ENCODE results near the gene SDK1. TPM values are rescaled to one million over a fixed set of nuclear protein-coding genes. Genes with fewer than 3 reads are reported as not detected.
A peak's percentile ranks its signal among the peaks of the same experiment; 100 is the strongest.

The SDK1 gene
- total and polyA plus RNA-seq, 7 experiments from 2014 or later, result 0.07 to 2.5 (median 0.54) TPM

DNA sequence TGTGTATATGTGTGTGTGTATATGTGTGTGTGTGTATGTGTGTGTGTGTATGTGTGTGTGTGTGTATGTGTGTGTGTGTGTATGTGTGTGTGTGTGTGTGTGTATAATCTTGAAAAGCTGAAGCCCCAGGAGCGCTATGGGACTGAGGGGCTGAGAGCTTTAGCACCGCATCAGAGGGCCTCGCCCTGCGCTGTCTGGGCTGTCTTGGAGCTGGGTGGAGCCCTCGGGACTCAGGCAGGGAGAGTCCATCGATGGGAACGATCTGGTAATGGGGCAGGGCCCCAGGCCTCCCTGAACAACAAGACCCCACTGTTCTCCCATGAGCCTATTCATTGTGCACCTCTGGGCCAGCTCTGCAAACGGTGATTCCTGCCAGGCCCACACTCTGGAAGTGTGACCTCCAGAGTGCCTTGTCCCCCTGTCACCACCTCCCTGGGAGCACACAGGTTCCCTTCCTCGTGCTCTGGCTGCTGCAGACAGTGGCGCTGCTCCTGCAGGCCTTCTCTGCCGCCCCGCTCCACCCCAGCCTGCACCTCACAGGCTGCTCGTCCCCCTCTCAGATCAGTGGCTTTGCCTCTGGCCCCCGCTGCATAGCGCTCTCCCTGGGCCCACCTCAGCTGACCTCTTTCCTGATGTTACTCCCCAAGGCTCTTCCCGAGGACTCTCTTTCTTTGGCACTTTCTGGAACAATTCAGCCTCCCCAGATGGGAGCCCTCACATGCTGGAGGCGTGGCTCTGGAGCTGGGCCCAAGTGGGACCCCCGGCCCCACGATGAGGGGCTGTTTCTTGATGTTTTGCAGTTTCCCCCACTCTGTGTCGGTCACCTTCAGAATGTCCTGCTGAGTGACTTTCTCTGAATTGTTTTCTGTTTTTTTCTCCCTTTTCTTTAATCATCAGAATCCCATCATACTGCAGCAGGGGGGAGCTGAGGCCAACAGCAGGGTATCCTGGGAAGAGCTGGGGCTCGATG lies 838.9 kb downstream of the SDK1 start:
- H3K36me3 Mint-ChIP-seq, result no peaks in the 10 kb centered on the region
- H3K27me3 Mint-ChIP-seq, result peaks cover 0 to 11% (median 8%) of the 10 kb centered on the region in 5 donors
- POLR2A ChIA-PET, result no interaction called here
- no peak overlapping the region for H3K27ac Mint-ChIP-seq
- no peak overlapping the region for H3K4me3 Mint-ChIP-seq
- CTCF ChIA-PET, result no interaction called here
- Histone ChIP-seq H3K27ac (ENCODE audit: low read depth, low read length) (no peak overlapping the region), H3K9me3 (ENCODE audit: control insufficient read depth in 2 of 3, low read length in 3 of 3) (no peaks in the 10 kb centered on the region), H3K4me1 (ENCODE audit: control insufficient read depth in 2 of 2, insufficient read depth in 2 of 2, low read length in 2 of 2) (no peaks in the 10 kb centered on the region), H3K4me3 (ENCODE audit: low read length) (no peak overlapping the region), H3K36me3 (ENCODE audit: control insufficient read depth in 2 of 3, insufficient read depth in 3 of 3, low read length in 3 of 3) (no peaks in the 10 kb centered on the region), H3K27me3 (ENCODE audit: control insufficient read depth in 2 of 2, insufficient read depth in 2 of 2, low read length in 2 of 2) (no peaks in the 10 kb centered on the region)
- intact Hi-C loops (cut with micrococcal nuclease), result no loop called here
- no peaks in the 10 kb centered on the region for H3K9me3 Mint-ChIP-seq
- ATAC-seq (no peak), DNase-seq (no peak)
- H3K4me1 Mint-ChIP-seq, result peaks cover 0 to 13% (median 3%) of the 10 kb centered on the region in 7 donors

DNA sequence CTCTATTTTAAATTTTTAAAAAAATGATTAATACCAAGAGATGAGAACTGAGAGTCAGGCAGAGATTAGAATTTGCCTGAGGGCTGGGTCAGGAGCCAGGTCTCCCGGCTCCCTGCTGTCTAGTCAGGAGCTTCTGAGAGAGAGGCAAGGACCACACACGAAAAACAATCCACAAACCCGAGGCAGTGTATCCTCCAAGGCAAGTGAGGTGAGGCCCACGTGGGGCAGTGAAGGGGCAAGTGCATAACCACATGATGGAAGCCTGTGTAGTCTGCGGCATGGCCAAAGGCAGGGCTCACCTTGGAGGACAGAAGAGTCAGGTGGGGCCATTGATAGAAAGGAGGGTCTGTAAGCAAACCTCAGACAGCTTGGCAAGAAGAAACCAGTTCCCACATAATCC lies 839.9 kb downstream of the SDK1 start:
- intact Hi-C loops (cut with micrococcal nuclease), result no loop called here
- Mint-ChIP-seq H3K36me3 (peaks cover 0 to under 1% (median 0%) of the 10 kb centered on the region in 5 donors), H3K9me3 (no peaks in the 10 kb centered on the region), H3K4me3 (no peak overlapping the region), H3K4me1 (peaks cover 0 to 18% (median 3%) of the 10 kb centered on the region in 7 donors), H3K27ac (no peak overlapping the region), H3K27me3 (peaks cover 0 to 11% (median 9%) of the 10 kb centered on the region in 5 donors)
- ATAC-seq (no peak), DNase-seq (no peak)
- Histone ChIP-seq H3K27ac (ENCODE audit: low read depth, low read length) (no peak overlapping the region), H3K9me3 (ENCODE audit: control insufficient read depth in 2 of 3, low read length in 3 of 3) (no peaks in the 10 kb centered on the region), H3K4me1 (ENCODE audit: control insufficient read depth in 2 of 2, insufficient read depth in 2 of 2, low read length in 2 of 2) (no peaks in the 10 kb centered on the region), H3K27me3 (ENCODE audit: control insufficient read depth in 2 of 2, insufficient read depth in 2 of 2, low read length in 2 of 2) (no peaks in the 10 kb centered on the region), H3K36me3 (ENCODE audit: control insufficient read depth in 2 of 3, insufficient read depth in 3 of 3, low read length in 3 of 3) (no peaks in the 10 kb centered on the region), H3K4me3 (ENCODE audit: low read length) (no peak overlapping the region)
- CTCF ChIA-PET, result no interaction called here
- POLR2A ChIA-PET, result no interaction called here

DNA sequence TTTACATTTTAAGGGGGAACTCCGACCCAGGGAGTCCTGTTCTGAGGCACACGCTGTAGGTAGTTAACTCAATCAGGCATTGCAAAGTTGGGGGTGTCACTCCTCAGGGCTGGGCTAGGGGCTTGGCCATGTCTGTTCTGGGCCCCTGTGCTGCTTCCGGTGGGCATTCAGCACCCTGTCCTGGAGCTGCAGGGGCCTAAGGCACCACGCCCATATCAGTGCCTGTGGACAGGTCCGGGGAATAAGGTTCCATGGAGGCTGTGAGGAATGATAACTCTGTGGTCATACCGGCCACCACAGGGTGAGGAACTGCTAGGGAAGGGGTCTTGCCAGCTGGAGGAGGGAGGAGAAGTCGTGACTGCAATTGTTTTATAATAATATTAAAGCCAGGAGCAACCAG lies 842.0 kb downstream of the SDK1 start:
- intact Hi-C loops (cut with micrococcal nuclease), result no loop called here
- POLR2A ChIA-PET, result no interaction called here
- DNase-seq (no peak), ATAC-seq (no peak)
- Histone ChIP-seq H3K4me1 (ENCODE audit: control insufficient read depth in 2 of 2, insufficient read depth in 2 of 2, low read length in 2 of 2) (no peaks in the 10 kb centered on the region), H3K36me3 (ENCODE audit: control insufficient read depth in 2 of 3, insufficient read depth in 3 of 3, low read length in 3 of 3) (no peaks in the 10 kb centered on the region), H3K27ac (ENCODE audit: low read depth, low read length) (no peak overlapping the region), H3K4me3 (ENCODE audit: low read length) (no peak overlapping the region), H3K27me3 (ENCODE audit: control insufficient read depth in 2 of 2, insufficient read depth in 2 of 2, low read length in 2 of 2) (no peaks in the 10 kb centered on the region), H3K9me3 (ENCODE audit: control insufficient read depth in 2 of 3, low read length in 3 of 3) (no peaks in the 10 kb centered on the region)
- Mint-ChIP-seq H3K27ac (no peak overlapping the region), H3K4me3 (no peak overlapping the region), H3K27me3 (peaks cover 0 to 14% (median 11%) of the 10 kb centered on the region in 5 donors), H3K4me1 (peaks cover 0 to 24% (median 3%) of the 10 kb centered on the region in 7 donors), H3K9me3 (no peaks in the 10 kb centered on the region), H3K36me3 (peaks cover 0 to 10% (median 0%) of the 10 kb centered on the region in 5 donors)
- CTCF ChIA-PET, result no interaction called here

DNA sequence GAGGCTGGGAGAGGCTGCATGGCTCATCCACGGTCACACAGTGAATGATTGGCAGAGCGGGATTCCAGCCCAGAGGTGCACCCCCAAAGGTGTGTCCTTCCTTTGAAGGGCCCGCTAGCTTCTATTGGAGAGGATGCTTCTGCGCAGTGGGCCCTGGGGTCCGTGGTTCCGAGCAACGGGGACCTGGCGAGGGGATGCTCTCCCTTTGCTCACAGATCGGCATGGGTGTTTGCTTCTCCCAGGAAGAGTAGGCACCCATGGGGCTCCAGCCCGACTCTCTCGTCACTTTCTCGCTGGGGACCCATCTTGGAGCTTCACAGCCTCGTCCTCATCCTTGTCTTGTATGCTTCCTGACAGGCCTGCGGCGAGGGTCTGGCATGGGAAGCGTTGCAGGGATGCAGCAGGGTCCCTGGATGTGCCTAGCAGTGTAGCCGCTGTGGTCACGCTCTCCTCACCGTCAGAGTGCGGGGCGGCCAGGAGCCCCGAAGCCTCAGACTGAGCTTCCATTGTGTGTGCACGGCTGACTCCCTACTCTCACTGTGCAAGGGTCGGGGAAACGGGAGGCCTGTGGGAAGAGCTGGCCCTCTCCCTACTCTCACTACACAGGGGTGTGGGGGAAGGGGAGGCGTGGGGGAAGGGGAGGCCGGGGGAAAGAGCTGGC lies 842.6 kb downstream of the SDK1 start:
- H3K9me3 Mint-ChIP-seq, result no peaks in the 10 kb centered on the region
- Histone ChIP-seq H3K27ac (ENCODE audit: low read depth, low read length) (no peak overlapping the region), H3K36me3 (ENCODE audit: control insufficient read depth in 2 of 3, insufficient read depth in 3 of 3, low read length in 3 of 3) (no peaks in the 10 kb centered on the region), H3K9me3 (ENCODE audit: control insufficient read depth in 2 of 3, low read length in 3 of 3) (no peaks in the 10 kb centered on the region), H3K4me1 (ENCODE audit: control insufficient read depth in 2 of 2, insufficient read depth in 2 of 2, low read length in 2 of 2) (no peaks in the 10 kb centered on the region), H3K27me3 (ENCODE audit: control insufficient read depth in 2 of 2, insufficient read depth in 2 of 2, low read length in 2 of 2) (no peaks in the 10 kb centered on the region), H3K4me3 (ENCODE audit: low read length) (no peak overlapping the region)
- ChIA-PET CTCF (no interaction called here), POLR2A (no interaction called here)
- H3K27ac Mint-ChIP-seq, result no peak overlapping the region
- ATAC-seq, result no peak
- H3K4me3 Mint-ChIP-seq, result peak overlapping the region in 1 of 10 donors; percentile 86
- H3K4me1 Mint-ChIP-seq, result peaks cover 0 to 24% (median 3%) of the 10 kb centered on the region in 7 donors
- no peak for DNase-seq
- peaks cover 0 to 10% (median 0%) of the 10 kb centered on the region in 5 donors for H3K36me3 Mint-ChIP-seq
- peaks cover 0 to 14% (median 11%) of the 10 kb centered on the region in 5 donors for H3K27me3 Mint-ChIP-seq
- intact Hi-C loops (cut with micrococcal nuclease), result no loop called here

DNA sequence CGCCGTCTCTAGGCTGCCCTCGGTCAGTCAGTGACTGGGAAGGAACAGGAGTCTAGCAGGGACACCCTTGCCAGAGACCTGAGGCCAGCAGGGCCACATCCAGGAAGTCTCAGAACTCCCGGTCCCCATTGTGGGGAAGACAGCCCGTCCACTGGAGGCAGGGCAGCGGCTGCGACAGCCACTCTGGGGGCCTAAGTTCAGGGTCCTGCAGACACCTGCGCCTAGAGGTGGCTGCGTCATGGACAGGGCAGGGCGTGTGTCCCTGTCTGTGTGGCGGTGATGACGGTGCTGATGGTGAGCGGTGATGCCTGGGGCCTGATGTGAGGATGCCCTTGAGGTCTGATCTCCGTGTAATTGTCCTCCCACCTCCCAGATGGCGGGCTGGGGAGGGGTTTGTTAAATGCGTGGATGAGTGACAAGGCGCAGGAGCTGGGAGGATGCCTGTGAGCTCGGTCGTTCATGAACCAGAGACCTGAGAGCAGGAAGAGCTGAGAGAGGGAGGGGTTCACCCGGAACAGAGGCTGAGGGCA lies 843.2 kb downstream of the SDK1 start:
- peak overlapping the region in 4 of 10 donors; percentile 15 to 86 (median 57) for H3K4me3 Mint-ChIP-seq

DNA sequence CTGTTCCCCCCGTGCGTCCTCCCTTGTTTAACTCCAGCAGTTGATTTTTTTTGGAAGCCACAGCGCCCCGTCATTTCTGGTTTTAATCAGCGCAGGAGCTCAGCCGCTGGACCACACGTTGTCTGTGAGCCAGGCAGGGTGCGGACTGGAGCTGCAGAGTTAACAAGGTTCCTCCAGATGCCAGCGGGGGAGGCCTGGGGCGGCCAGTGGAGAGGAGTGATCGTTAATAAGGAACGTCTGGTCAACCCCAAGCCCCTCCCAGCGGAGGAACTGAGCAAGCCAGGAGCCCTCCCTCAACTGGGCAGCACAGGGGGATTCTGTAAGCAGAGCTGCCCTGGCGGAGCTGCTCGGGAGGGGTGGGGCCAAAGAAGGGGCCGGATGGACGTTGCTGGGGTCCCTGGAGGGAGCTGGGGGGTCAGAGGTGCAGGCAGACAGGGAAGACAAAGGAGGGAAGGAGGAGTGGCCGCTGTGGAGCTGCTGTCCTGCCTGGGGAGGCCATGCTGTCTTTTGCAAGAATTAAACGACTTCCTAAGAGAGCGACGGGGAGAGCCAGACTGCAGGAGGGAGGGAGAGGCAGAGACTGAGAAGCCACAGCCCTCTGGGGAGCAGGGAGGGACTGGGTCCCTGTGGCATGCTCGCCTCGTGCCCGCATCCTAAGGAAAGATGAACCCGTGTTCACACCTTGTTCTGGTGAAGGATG lies 843.9 kb downstream of the SDK1 start:
- Histone ChIP-seq H3K9me3 (ENCODE audit: control insufficient read depth in 2 of 3, low read length in 3 of 3) (no peaks in the 10 kb centered on the region), H3K36me3 (ENCODE audit: control insufficient read depth in 2 of 3, insufficient read depth in 3 of 3, low read length in 3 of 3) (no peaks in the 10 kb centered on the region), H3K27ac (ENCODE audit: low read depth, low read length) (no peak overlapping the region), H3K27me3 (ENCODE audit: control insufficient read depth in 2 of 2, insufficient read depth in 2 of 2, low read length in 2 of 2) (no peaks in the 10 kb centered on the region), H3K4me1 (ENCODE audit: control insufficient read depth in 2 of 2, insufficient read depth in 2 of 2, low read length in 2 of 2) (no peaks in the 10 kb centered on the region), H3K4me3 (ENCODE audit: low read length) (no peak overlapping the region)
- ChIA-PET CTCF (no interaction called here), POLR2A (no interaction called here)
- no peaks in the 10 kb centered on the region for H3K9me3 Mint-ChIP-seq
- peaks cover 0 to 14% (median 11%) of the 10 kb centered on the region in 5 donors for H3K27me3 Mint-ChIP-seq
- H3K4me3 Mint-ChIP-seq, result peak overlapping the region in 3 of 10 donors; percentile 8 to 86 (median 30)
- H3K27ac Mint-ChIP-seq, result no peak overlapping the region
- peaks cover 0 to 10% (median 0%) of the 10 kb centered on the region in 5 donors for H3K36me3 Mint-ChIP-seq
- intact Hi-C loops (cut with micrococcal nuclease), result no loop called here
- DNase-seq (peak in 1 of 9 donors; percentile 4), ATAC-seq (no peak)
- H3K4me1 Mint-ChIP-seq, result peaks cover 0 to 23% (median 3%) of the 10 kb centered on the region in 7 donors

More for the DNA sequence above, 843.2 kb downstream of the SDK1 start:
- ChIA-PET CTCF (no interaction called here), POLR2A (no interaction called here)
- no peaks in the 10 kb centered on the region for H3K9me3 ChIP-seq (ENCODE audit: control insufficient read depth in 2 of 3, low read length in 3 of 3)
- no peak overlapping the region for H3K27ac ChIP-seq (ENCODE audit: low read depth, low read length)
- H3K36me3 ChIP-seq (ENCODE audit: control insufficient read depth in 2 of 3, insufficient read depth in 3 of 3, low read length in 3 of 3), result no peaks in the 10 kb centered on the region
- H3K9me3 Mint-ChIP-seq, result no peaks in the 10 kb centered on the region
- ATAC-seq (no peak), DNase-seq (peak in 1 of 9 donors; percentile 1)
- H3K4me3 ChIP-seq (ENCODE audit: low read length), result no peak overlapping the region
- no peak overlapping the region for H3K27ac Mint-ChIP-seq
- peaks cover 0 to 24% (median 3%) of the 10 kb centered on the region in 7 donors for H3K4me1 Mint-ChIP-seq
- peaks cover 0 to 10% (median 0%) of the 10 kb centered on the region in 5 donors for H3K36me3 Mint-ChIP-seq
- intact Hi-C loops (cut with micrococcal nuclease), result no loop called here
- no peaks in the 10 kb centered on the region for H3K27me3 ChIP-seq (ENCODE audit: control insufficient read depth in 2 of 2, insufficient read depth in 2 of 2, low read length in 2 of 2)
- peaks cover 0 to 14% (median 11%) of the 10 kb centered on the region in 5 donors for H3K27me3 Mint-ChIP-seq
- H3K4me1 ChIP-seq (ENCODE audit: control insufficient read depth in 2 of 2, insufficient read depth in 2 of 2, low read length in 2 of 2), result no peaks in the 10 kb centered on the region

Data from naive thymus-derived CD4-positive, alpha-beta T cell (primary cell).